OCI-LY7 (cell line): ENCODE results near the gene IQGAP3. TPM values are rescaled to one million over a fixed set of nuclear protein-coding genes. Genes with fewer than 3 reads are reported as not detected.

ENCODE experiments used
- BruUV-seq: library from RNA; stranded (reverse); fragments of 400-500 nt; replicated peaks from 2 replicates; lab custom pipeline; 2021; lab: Mats Ljungman, UMichigan
- CTCF ChIA-PET: fragments of 300-600 bp; sonication (Branson Sonifier 250); formaldehyde crosslinking; loops from one replicate; lab custom pipeline; 2022; ENCODE audit warnings: antibody characterized with exemption; ENCODE audit not compliant: unreplicated experiment; lab: Charles Lee
- POLR2A ChIA-PET: fragments of 300-600 bp; sonication (Branson Sonifier 250); formaldehyde crosslinking; loops from one replicate; lab custom pipeline; 2022; ENCODE audit warnings: antibody characterized with exemption; lab: Charles Lee
- DNase-seq: peaks from one replicate; pipeline ENCODE4 v3.0.0-alpha.2; 2015; ENCODE audit warnings: low spot score
- H2AFZ ChIP-seq: fragments of 200-600 bp; sonication (generic), shearing (Covaris generic); 2 replicates; pipeline ENCODE4 v1.6.1; 2014; ENCODE audit warnings: mild to moderate bottlenecking, antibody characterized with exemption, low read length, moderate library complexity
- H3K27ac ChIP-seq: fragments of 200-600 bp; sonication (generic); 2 replicates; pipeline ENCODE4 v1.5.1; 2014; ENCODE audit warnings: mixed run types, low read depth, mild to moderate bottlenecking, moderate library complexity, low read length, inconsistent platforms; ENCODE audit not compliant: poor library complexity, severe bottlenecking
- H3K36me3 ChIP-seq: fragments of 200-600 bp; sonication (generic); 2 replicates; pipeline ENCODE4 v1.6.1; 2014; ENCODE audit warnings: mild to moderate bottlenecking, antibody characterized with exemption, low read length, moderate library complexity, mixed read lengths; ENCODE audit not compliant: insufficient read depth
- H3K4me1 ChIP-seq: fragments of 200-600 bp; sonication (generic); 2 replicates; pipeline ENCODE4 v1.5.1; 2014; ENCODE audit warnings: mild to moderate bottlenecking, low read length; ENCODE audit not compliant: insufficient read depth, poor library complexity, severe bottlenecking
- H3K4me2 ChIP-seq: fragments of 200-600 bp; sonication (generic); 2 replicates; pipeline ENCODE4 v1.6.1; 2014; ENCODE audit warnings: mild to moderate bottlenecking, low read length
- H3K4me3 ChIP-seq: fragments of 200-600 bp; sonication (generic); 2 replicates; pipeline ENCODE4 v1.5.1; 2014; ENCODE audit warnings: mild to moderate bottlenecking, low read depth, low read length; ENCODE audit not compliant: poor library complexity, severe bottlenecking
- H3K79me2 ChIP-seq: fragments of 200-600 bp; sonication (generic); 2 replicates; pipeline ENCODE4 v1.6.1; 2016; ENCODE audit warnings: low read depth, mild to moderate bottlenecking, low read length, moderate library complexity, mixed read lengths; ENCODE audit not compliant: insufficient read depth
- H3K9me2 ChIP-seq: fragments of 200-600 bp; sonication (generic); 2 replicates; pipeline ENCODE4 v1.6.1; 2016; ENCODE audit warnings: mild to moderate bottlenecking, low read length, mixed read lengths; ENCODE audit not compliant: insufficient read depth
- H3K9me3 ChIP-seq: fragments of 200-600 bp; sonication (generic); 2 replicates; pipeline ENCODE4 v1.6.1; 2014; ENCODE audit warnings: mild to moderate bottlenecking, mixed run types, low read length, mixed read lengths
- H4K20me1 ChIP-seq: fragments of 200-600 bp; sonication (generic); 2 replicates; pipeline ENCODE4 v1.6.1; 2014; ENCODE audit warnings: mild to moderate bottlenecking, antibody characterized with exemption, low read length, moderate library complexity, mixed read lengths; ENCODE audit not compliant: insufficient read depth
- CTCF ChIP-seq: fragments of 200-600 bp; sonication (generic); conservative IDR thresholded peaks from 2 replicates; pipeline ENCODE4 v1.5.1; 2014; ENCODE audit warnings: mild to moderate bottlenecking, antibody characterized with exemption, low read length, moderate library complexity, mixed read lengths
- EZH2phosphoT487 ChIP-seq: fragments of 200-600 bp; sonication (generic); IDR thresholded peaks from 2 replicates; pipeline ENCODE4 v1.6.1; 2018; ENCODE audit warnings: low read depth, borderline replicate concordance, mild to moderate bottlenecking, mixed run types, antibody characterized with exemption, low read length, moderate library complexity, mixed read lengths
- intact Hi-C: fragments of 100-400 bp; cut with micrococcal nuclease; formaldehyde crosslinking; loops from one replicate; pipeline ENCODE4 v1.10.0; 2022; ENCODE audit not compliant: unreplicated experiment
- total RNA-seq, 2 experiments: library from RNA; depleted of rRNA in 1 of 2; stranded (reverse); fragments of >200 nt in 1 of 2; shearing (Covaris generic) in 1 of 2; gene quantifications; 2 replicates each; pipeline ENCODE4 v1.2.3, GENCODE V29; 2014 to 2022

The IQGAP3 gene
- total RNA-seq, 2 experiments from 2014 or later, result 22.4 to 28.7 TPM

- TF ChIP-seq EZH2phosphoT487 (no peak), CTCF (no peak)
- intact Hi-C loops, result no loop called here
- H3K4me1 ChIP-seq, result no peaks in the 10 kb centered on the region
- H3K4me2 ChIP-seq, result no peak overlapping the region
- peaks cover 46% of the 10 kb centered on the region for H3K36me3 ChIP-seq
- DNase-seq, result no peak
- no peaks in the 10 kb centered on the region for H3K9me3 ChIP-seq
- H3K79me2 ChIP-seq, result no peaks in the 10 kb centered on the region
- no peak overlapping the region for H2AFZ ChIP-seq
- no TSS peak for BruUV-seq
- ChIA-PET POLR2A (no interaction called here), CTCF (no interaction called here)
- no peaks in the 10 kb centered on the region for H3K9me2 ChIP-seq
- H3K4me3 ChIP-seq, result no peak overlapping the region
- H4K20me1 ChIP-seq, result no peaks in the 10 kb centered on the region
- no peak overlapping the region for H3K27ac ChIP-seq
These were observed 11.7 kb downstream of the IQGAP3 start for GRCh38 chr1:156560585-156561163.

GRCh38 chr1:156559797-156560385 lies 12.5 kb downstream of the IQGAP3 start:
- peaks cover 42% of the 10 kb centered on the region for H3K36me3 ChIP-seq
- intact Hi-C loops, result no loop called here
- ChIA-PET POLR2A (no interaction called here), CTCF (no interaction called here)
- H3K4me3 ChIP-seq, result no peak overlapping the region
- H3K9me2 ChIP-seq, result no peaks in the 10 kb centered on the region
- H3K27ac ChIP-seq, result no peak overlapping the region
- no peak for DNase-seq
- no peaks in the 10 kb centered on the region for H3K4me1 ChIP-seq
- TF ChIP-seq CTCF, result no peak
- no peaks in the 10 kb centered on the region for H3K79me2 ChIP-seq
- H4K20me1 ChIP-seq, result no peaks in the 10 kb centered on the region
- BruUV-seq, result no TSS peak
- H3K4me2 ChIP-seq, result no peak overlapping the region
- no peak overlapping the region for H2AFZ ChIP-seq
- H3K9me3 ChIP-seq, result no peaks in the 10 kb centered on the region

GRCh38 chr1:156559086-156559796 lies 13.1 kb downstream of the IQGAP3 start:
- ChIA-PET POLR2A (no interaction called here), CTCF (no interaction called here)
- H3K79me2 ChIP-seq, result no peaks in the 10 kb centered on the region
- no peak for DNase-seq
- no TSS peak for BruUV-seq
- TF ChIP-seq EZH2phosphoT487 (no peak), CTCF (no peak)
- H3K36me3 ChIP-seq, result peaks cover 41% of the 10 kb centered on the region
- H3K27ac ChIP-seq, result no peak overlapping the region
- no peak overlapping the region for H3K4me3 ChIP-seq
- H4K20me1 ChIP-seq, result no peaks in the 10 kb centered on the region
- H3K9me2 ChIP-seq, result no peaks in the 10 kb centered on the region
- intact Hi-C loops, result no loop called here
- no peaks in the 10 kb centered on the region for H3K4me1 ChIP-seq
- no peak overlapping the region for H3K4me2 ChIP-seq
- no peak overlapping the region for H2AFZ ChIP-seq
- H3K9me3 ChIP-seq, result no peaks in the 10 kb centered on the region
